ENCODE measurements around the gene POC1A.

DNA sequence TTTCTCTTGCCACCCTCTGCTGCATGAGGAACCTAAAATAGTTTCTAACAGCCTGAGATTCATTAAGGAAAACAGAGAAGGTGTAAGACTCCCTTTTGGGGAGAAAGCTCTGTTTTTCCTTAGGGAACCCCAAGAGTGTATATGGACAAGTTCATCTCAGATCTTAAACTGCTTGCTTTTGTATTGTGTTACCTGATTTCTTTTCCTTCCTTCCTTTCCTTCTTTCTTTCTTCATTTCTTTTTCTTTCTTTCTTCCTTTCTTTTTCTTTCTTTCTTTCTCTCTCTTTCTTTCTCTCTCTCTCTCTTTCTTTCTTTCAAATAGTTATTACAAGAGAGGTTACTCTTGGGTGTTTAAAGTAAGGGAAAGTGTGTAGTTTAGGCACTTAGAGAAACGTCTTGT lies 5.3 kb upstream of the POC1A start:
- TF ChIP-seq, protein P1, sequence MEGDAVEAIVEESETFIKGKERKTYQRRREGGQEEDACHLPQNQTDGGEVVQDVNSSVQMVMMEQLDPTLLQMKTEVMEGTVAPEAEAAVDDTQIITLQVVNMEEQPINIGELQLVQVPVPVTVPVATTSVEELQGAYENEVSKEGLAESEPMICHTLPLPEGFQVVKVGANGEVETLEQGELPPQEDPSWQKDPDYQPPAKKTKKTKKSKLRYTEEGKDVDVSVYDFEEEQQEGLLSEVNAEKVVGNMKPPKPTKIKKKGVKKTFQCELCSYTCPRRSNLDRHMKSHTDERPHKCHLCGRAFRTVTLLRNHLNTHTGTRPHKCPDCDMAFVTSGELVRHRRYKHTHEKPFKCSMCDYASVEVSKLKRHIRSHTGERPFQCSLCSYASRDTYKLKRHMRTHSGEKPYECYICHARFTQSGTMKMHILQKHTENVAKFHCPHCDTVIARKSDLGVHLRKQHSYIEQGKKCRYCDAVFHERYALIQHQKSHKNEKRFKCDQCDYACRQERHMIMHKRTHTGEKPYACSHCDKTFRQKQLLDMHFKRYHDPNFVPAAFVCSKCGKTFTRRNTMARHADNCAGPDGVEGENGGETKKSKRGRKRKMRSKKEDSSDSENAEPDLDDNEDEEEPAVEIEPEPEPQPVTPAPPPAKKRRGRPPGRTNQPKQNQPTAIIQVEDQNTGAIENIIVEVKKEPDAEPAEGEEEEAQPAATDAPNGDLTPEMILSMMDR (conservative IDR thresholded peaks at IDR 0.05), result no peak
- TF ChIP-seq EZH2 (IDR thresholded peaks at IDR 0.05; ENCODE audit: low read depth), result no peak

Measured in PC-9 (cell line).